K562 treated with DMSO at 1 percent for 48 hours (cell line): ENCODE results near the gene HAS3. TPM values are rescaled to one million over a fixed set of nuclear protein-coding genes. Genes with fewer than 3 reads are reported as not detected.

Experiments used
- total RNA-seq: library from RNA; unstranded; fragments of 300-600 nt; gene quantifications from 2 replicates; pipeline ENCODE4 v1.2.3, GENCODE V29; 2022; ENCODE audit warnings: low replicate concordance; ENCODE audit errors: extremely low read depth

Gene HAS3, protein sequence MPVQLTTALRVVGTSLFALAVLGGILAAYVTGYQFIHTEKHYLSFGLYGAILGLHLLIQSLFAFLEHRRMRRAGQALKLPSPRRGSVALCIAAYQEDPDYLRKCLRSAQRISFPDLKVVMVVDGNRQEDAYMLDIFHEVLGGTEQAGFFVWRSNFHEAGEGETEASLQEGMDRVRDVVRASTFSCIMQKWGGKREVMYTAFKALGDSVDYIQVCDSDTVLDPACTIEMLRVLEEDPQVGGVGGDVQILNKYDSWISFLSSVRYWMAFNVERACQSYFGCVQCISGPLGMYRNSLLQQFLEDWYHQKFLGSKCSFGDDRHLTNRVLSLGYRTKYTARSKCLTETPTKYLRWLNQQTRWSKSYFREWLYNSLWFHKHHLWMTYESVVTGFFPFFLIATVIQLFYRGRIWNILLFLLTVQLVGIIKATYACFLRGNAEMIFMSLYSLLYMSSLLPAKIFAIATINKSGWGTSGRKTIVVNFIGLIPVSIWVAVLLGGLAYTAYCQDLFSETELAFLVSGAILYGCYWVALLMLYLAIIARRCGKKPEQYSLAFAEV
- total RNA-seq: not detected in 2 replicates

DNA sequence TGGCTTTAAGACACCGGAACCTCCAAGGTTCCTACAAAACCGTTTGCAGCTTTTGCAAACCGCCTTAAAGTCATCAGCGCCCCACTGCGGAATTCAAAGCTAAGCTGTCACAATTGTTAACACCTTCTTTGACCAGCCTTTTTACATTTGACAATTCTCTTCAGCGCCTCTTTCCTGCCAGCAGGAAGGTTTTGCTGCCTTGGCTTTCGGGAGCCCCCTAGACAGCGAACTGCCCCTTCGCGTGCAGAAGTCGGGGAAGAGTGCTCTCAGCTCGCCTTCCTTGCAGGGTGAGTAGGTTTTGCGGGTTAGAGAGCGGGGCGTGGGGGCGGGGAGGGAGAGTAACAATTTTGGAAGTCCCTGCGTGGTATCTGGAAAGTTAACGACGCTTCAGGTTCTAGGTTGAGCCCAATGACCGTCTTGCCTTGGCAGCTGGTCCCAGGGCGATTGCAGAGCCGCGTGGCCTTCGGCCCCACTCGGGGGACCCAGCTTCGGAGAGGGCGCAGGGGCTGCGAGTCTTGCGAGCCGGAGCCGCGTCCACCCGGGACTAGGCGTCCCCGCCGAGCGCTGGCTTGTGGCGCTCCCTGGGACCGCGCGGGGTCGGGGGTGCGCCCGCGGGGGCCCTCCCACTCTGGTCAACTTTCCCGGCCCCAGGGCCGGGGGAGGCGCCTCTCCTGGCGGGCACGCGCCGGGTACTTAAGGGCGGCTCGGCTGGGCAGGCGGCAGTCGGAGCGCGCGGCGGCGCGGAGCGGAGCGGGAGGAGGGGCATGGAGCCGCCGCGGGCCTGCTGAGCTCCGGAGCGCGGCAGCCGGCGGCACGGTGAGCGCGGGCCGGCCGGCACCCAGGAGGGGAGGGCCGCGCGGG is at the start of gene HAS3:
HAS3 (plus strand) TSS at position 153 of the 861 bp plus-strand sequence. CDS start 3,743 bp downstream, outside the sequence.

DNA sequence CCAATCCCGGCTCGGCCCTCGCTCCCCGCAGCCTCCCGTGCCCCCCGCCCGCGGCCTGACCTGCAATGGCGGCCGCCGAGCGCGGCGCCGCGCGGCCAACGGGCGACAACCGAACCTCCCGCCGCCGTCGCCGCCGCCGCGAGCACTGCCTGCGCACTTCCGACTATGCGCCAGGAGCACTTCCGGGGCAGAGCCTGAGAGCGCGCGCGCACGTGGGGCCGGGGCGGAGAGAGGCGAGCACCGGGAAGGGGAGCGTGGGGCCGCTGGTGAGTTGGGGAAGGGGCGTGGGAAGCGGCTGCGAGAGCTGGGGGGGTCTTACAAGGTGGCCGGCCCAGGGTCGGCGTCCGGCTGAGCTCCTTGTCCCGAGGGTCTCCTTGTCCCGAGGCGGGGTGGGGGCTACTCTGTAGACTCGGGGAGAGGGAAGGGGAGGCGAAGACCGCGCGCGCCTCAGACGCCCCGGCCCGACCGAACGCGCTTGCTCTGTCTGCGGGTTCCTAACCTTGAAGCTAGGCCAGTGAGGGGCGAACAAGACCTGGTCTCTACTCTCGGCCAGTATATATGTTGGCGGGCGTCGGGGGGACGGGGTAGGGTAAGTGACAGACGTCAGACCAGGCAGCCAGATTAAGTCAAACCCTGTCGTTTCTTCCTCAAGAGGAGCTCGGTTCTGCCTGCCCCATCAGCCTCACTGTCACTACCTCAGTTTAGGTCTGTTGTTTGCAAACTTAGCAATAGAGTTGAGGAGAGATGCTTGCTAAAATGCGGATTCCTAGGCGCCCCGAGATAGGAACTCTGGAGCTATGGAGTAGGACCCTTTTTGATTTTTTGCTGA is 27.2 kb downstream of the HAS3 start, which contains the start of the genes CHTF8 and UTP4:
CHTF8 (minus strand) TSS at position 165 of the 829 bp plus-strand sequence. CDS start 11,130 bp downstream, outside the sequence.
UTP4 (plus strand) TSS at position 226 of the 829 bp plus-strand sequence. CDS start 811 bp downstream, outside the sequence.

Other genes with a start within 250 kb of the HAS3 start
- gene CHTF8, start 26.9 kb downstream of the HAS3 start, total RNA-seq: not detected in 2 replicates
- not detected in 2 replicates for gene UTP4, start 27.0 kb downstream of the HAS3 start, total RNA-seq
- gene SNTB2, start 81.5 kb downstream of the HAS3 start, total RNA-seq: not detected in 2 replicates
- not detected in 2 replicates for gene VPS4A, start 205.7 kb downstream of the HAS3 start, total RNA-seq
- not detected in 2 replicates for gene PDF, start 224.9 kb downstream of the HAS3 start, total RNA-seq
- gene COG8, start 233.9 kb downstream of the HAS3 start, total RNA-seq: not detected in 2 replicates
- not detected in 2 replicates for gene NIP7, start 234.1 kb downstream of the HAS3 start, total RNA-seq
- gene TMED6, start 246.1 kb downstream of the HAS3 start, total RNA-seq: not detected in 2 replicates